HEK293 (cell line): ENCODE data around the gene STAT2.

ENCODE experiments used
- GFI1B ChIP-seq: fragments of 450-650 bp; formaldehyde crosslinking; IDR thresholded peaks from 2 replicates; pipeline ENCODE4 v1.5.1; 2016; ENCODE audit warnings: missing biosample characterization, missing genetic modification characterization
- KLF7 ChIP-seq: fragments of 450-650 bp; formaldehyde crosslinking; IDR thresholded peaks from 2 replicates; pipeline ENCODE4 v1.5.1; 2016; ENCODE audit warnings: missing biosample characterization, missing genetic modification characterization, borderline replicate concordance
- MZF1 ChIP-seq: fragments of 450-650 bp; formaldehyde crosslinking; IDR thresholded peaks from 2 replicates; pipeline ENCODE4 v1.5.1; 2017; ENCODE audit warnings: missing biosample characterization, missing genetic modification characterization, borderline replicate concordance
- PRDM1 ChIP-seq: fragments of 450-650 bp; formaldehyde crosslinking; IDR thresholded peaks from 2 replicates; pipeline ENCODE4; 2016; ENCODE audit warnings: missing biosample characterization, missing genetic modification characterization
- WT1 ChIP-seq: fragments of 450-650 bp; formaldehyde crosslinking; IDR thresholded peaks from 2 replicates; pipeline ENCODE4 v1.5.1; 2016; ENCODE audit warnings: missing biosample characterization, missing genetic modification characterization
- YY2 ChIP-seq: fragments of 450-650 bp; formaldehyde crosslinking; IDR thresholded peaks from 2 replicates; pipeline ENCODE4 v1.5.1; 2016; ENCODE audit warnings: missing biosample characterization, missing genetic modification characterization
- ZBTB21 ChIP-seq: fragments of 450-650 bp; formaldehyde crosslinking; IDR thresholded peaks from 2 replicates; pipeline ENCODE4 v1.5.1; 2017; ENCODE audit warnings: missing biosample characterization, missing genetic modification characterization
- ZEB2 ChIP-seq: fragments of 450-650 bp; formaldehyde crosslinking; IDR thresholded peaks from 2 replicates; pipeline ENCODE4 v1.5.1; 2016; ENCODE audit warnings: missing biosample characterization, missing genetic modification characterization
- ZFP37 ChIP-seq: fragments of 450-650 bp; formaldehyde crosslinking; IDR thresholded peaks from 2 replicates; pipeline ENCODE4 v1.5.1; 2016; ENCODE audit warnings: missing biosample characterization, missing genetic modification characterization
- ZNF146 ChIP-seq: fragments of 450-650 bp; formaldehyde crosslinking; IDR thresholded peaks from 2 replicates; pipeline ENCODE4 v1.5.1; 2016; ENCODE audit warnings: missing biosample characterization, missing genetic modification characterization
- ZNF202 ChIP-seq: fragments of 450-650 bp; formaldehyde crosslinking; IDR thresholded peaks from 2 replicates; pipeline ENCODE4 v1.5.1; 2016; ENCODE audit warnings: missing biosample characterization, missing genetic modification characterization, borderline replicate concordance
- ZNF211 ChIP-seq: fragments of 450-650 bp; formaldehyde crosslinking; IDR thresholded peaks from 2 replicates; pipeline ENCODE4 v1.5.1; 2016; ENCODE audit warnings: low read depth, missing biosample characterization, missing genetic modification characterization
- ZNF350 ChIP-seq: fragments of 450-650 bp; formaldehyde crosslinking; IDR thresholded peaks from 2 replicates; pipeline ENCODE4 v1.5.0; 2017; ENCODE audit warnings: missing biosample characterization, mild to moderate bottlenecking, missing genetic modification characterization
- ZNF391 ChIP-seq: fragments of 450-650 bp; formaldehyde crosslinking; IDR thresholded peaks from 2 replicates; pipeline ENCODE4 v1.5.1; 2016; ENCODE audit warnings: low read depth, missing biosample characterization, missing genetic modification characterization, borderline replicate concordance
- ZNF404 ChIP-seq: fragments of 450-650 bp; formaldehyde crosslinking; IDR thresholded peaks from 2 replicates; pipeline ENCODE4 v1.5.1; 2017; ENCODE audit warnings: missing biosample characterization, missing genetic modification characterization
- ZNF529 ChIP-seq: fragments of 450-650 bp; formaldehyde crosslinking; IDR thresholded peaks from 2 replicates; pipeline ENCODE4 v1.5.1; 2017; ENCODE audit warnings: missing genetic modification characterization, missing biosample characterization; ENCODE audit not compliant: insufficient replicate concordance
- ZNF560 ChIP-seq: fragments of 450-650 bp; formaldehyde crosslinking; IDR thresholded peaks from 2 replicates; pipeline ENCODE4 v1.5.1; 2017; ENCODE audit warnings: missing biosample characterization, missing genetic modification characterization, borderline replicate concordance
- ZNF610 ChIP-seq: fragments of 450-650 bp; formaldehyde crosslinking; IDR thresholded peaks from 2 replicates; pipeline ENCODE4 v1.5.1; 2016; ENCODE audit warnings: missing biosample characterization, missing genetic modification characterization, borderline replicate concordance
- ZNF670 ChIP-seq: fragments of 450-650 bp; formaldehyde crosslinking; IDR thresholded peaks from 2 replicates; pipeline ENCODE4 v1.5.1; 2016; ENCODE audit warnings: missing biosample characterization, missing genetic modification characterization, low read depth
- ZNF701 ChIP-seq: fragments of 450-650 bp; formaldehyde crosslinking; IDR thresholded peaks from 2 replicates; pipeline ENCODE4 v1.5.1; 2016; ENCODE audit warnings: missing biosample characterization, missing genetic modification characterization
- ZNF707 ChIP-seq: fragments of 450-650 bp; formaldehyde crosslinking; IDR thresholded peaks from 2 replicates; pipeline ENCODE4 v1.5.1; 2016; ENCODE audit warnings: missing biosample characterization, missing genetic modification characterization
- ZNF830 ChIP-seq: fragments of 450-650 bp; IDR thresholded peaks from 2 replicates; pipeline ENCODE4 v1.5.0; 2018; ENCODE audit warnings: missing biosample characterization, missing genetic modification characterization, low read depth, mild to moderate bottlenecking, moderate library complexity
- ZSCAN23 ChIP-seq: fragments of 450-650 bp; formaldehyde crosslinking; IDR thresholded peaks from 2 replicates; pipeline ENCODE4 v1.5.1; 2016; ENCODE audit warnings: missing biosample characterization, missing genetic modification characterization
- TF ChIP-seq, protein P1 (sequence below): fragments of 450-650 bp; formaldehyde crosslinking; IDR thresholded peaks from 2 replicates; pipeline ENCODE4 v1.5.1; 2016; ENCODE audit warnings: missing biosample characterization, missing genetic modification characterization
- TF ChIP-seq, protein P2 (sequence below): fragments of 450-650 bp; formaldehyde crosslinking; IDR thresholded peaks from 2 replicates; pipeline ENCODE4 v1.5.0; 2017; ENCODE audit warnings: missing biosample characterization, missing genetic modification characterization, borderline replicate concordance
- TF ChIP-seq, protein P3 (sequence below): fragments of 450-650 bp; formaldehyde crosslinking; IDR thresholded peaks from 2 replicates; pipeline ENCODE4 v1.5.1; 2016; ENCODE audit warnings: missing biosample characterization, missing genetic modification characterization
- TF ChIP-seq, protein P4 (sequence below): fragments of 450-650 bp; formaldehyde crosslinking; IDR thresholded peaks from 2 replicates; pipeline ENCODE4 v1.5.1; 2016; ENCODE audit warnings: missing biosample characterization, missing genetic modification characterization
- TF ChIP-seq, protein P5 (sequence below): fragments of 450-650 bp; formaldehyde crosslinking; IDR thresholded peaks from 2 replicates; pipeline ENCODE4 v1.5.1; 2016; ENCODE audit warnings: missing biosample characterization, missing genetic modification characterization

STAT2 gene

DNA sequence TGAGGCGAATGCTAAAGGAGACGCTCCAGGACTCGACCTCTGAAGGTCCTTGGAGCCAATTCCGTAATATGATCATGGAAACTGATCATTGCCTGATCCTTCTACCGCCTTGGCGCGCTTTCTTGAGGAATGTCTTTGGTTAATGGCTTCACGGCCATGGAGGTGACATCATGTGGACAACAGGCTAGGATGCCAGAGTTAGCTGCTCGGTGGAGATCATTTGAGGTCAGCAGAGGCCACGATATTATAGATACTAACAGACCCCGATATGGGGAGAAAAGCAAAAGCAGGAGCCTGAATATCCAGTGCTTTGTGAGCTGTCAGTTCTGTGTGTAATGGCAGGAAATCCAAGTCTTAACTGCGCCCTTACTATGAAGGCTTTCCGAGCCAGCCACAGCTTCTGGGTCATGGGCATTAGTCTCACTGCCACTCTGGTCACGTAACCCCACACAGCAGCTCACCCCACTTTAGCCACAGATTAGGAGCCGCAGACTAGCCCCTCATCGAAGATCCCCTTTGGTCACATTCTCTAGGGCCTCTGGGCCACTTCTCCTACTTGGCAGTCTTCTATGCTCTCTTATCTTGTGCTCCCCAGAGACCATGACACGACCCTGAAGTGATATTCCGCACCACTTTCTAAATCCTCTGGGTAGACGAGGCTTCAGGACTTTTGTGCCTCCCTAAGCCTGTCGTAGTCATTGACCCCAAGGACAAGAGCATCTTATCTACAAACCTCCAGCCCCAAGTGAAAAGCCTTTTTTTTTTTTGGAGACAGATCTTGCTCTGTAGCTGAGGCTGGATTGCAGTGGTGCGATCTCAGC lies 59.1 kb downstream of the STAT2 start (continued):
- TF ChIP-seq, protein P1, sequence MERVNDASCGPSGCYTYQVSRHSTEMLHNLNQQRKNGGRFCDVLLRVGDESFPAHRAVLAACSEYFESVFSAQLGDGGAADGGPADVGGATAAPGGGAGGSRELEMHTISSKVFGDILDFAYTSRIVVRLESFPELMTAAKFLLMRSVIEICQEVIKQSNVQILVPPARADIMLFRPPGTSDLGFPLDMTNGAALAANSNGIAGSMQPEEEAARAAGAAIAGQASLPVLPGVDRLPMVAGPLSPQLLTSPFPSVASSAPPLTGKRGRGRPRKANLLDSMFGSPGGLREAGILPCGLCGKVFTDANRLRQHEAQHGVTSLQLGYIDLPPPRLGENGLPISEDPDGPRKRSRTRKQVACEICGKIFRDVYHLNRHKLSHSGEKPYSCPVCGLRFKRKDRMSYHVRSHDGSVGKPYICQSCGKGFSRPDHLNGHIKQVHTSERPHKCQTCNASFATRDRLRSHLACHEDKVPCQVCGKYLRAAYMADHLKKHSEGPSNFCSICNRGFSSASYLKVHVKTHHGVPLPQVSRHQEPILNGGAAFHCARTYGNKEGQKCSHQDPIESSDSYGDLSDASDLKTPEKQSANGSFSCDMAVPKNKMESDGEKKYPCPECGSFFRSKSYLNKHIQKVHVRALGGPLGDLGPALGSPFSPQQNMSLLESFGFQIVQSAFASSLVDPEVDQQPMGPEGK, result no peak
- no peak for TF ChIP-seq PRDM1 (tag by site-specific recombination)
- TF ChIP-seq ZNF202 (tag by site-specific recombination), result no peak
- no peak for TF ChIP-seq GFI1B (tag by site-specific recombination)
- TF ChIP-seq ZNF146 (tag by site-specific recombination), result no peak
- no peak for TF ChIP-seq WT1 (tag by site-specific recombination)
- TF ChIP-seq ZNF404 (tag by site-specific recombination), result no peak
- TF ChIP-seq YY2 (tag by site-specific recombination), result peak; percentile 67; the same call in 1 of the 2 replicates
- TF ChIP-seq ZNF670 (tag by site-specific recombination), result no peak
- TF ChIP-seq KLF7, result no peak
- TF ChIP-seq, protein P2, sequence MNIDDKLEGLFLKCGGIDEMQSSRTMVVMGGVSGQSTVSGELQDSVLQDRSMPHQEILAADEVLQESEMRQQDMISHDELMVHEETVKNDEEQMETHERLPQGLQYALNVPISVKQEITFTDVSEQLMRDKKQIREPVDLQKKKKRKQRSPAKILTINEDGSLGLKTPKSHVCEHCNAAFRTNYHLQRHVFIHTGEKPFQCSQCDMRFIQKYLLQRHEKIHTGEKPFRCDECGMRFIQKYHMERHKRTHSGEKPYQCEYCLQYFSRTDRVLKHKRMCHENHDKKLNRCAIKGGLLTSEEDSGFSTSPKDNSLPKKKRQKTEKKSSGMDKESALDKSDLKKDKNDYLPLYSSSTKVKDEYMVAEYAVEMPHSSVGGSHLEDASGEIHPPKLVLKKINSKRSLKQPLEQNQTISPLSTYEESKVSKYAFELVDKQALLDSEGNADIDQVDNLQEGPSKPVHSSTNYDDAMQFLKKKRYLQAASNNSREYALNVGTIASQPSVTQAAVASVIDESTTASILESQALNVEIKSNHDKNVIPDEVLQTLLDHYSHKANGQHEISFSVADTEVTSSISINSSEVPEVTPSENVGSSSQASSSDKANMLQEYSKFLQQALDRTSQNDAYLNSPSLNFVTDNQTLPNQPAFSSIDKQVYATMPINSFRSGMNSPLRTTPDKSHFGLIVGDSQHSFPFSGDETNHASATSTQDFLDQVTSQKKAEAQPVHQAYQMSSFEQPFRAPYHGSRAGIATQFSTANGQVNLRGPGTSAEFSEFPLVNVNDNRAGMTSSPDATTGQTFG (tag by site-specific recombination), result no peak
- no peak for TF ChIP-seq ZNF830 (tag by site-specific recombination)
- no peak for TF ChIP-seq ZNF701
- TF ChIP-seq, protein P3, sequence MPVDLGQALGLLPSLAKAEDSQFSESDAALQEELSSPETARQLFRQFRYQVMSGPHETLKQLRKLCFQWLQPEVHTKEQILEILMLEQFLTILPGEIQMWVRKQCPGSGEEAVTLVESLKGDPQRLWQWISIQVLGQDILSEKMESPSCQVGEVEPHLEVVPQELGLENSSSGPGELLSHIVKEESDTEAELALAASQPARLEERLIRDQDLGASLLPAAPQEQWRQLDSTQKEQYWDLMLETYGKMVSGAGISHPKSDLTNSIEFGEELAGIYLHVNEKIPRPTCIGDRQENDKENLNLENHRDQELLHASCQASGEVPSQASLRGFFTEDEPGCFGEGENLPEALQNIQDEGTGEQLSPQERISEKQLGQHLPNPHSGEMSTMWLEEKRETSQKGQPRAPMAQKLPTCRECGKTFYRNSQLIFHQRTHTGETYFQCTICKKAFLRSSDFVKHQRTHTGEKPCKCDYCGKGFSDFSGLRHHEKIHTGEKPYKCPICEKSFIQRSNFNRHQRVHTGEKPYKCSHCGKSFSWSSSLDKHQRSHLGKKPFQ (tag by site-specific recombination), result no peak
- TF ChIP-seq ZNF391, result peak; percentile 43; the same call in 1 of the 2 replicates
- TF ChIP-seq ZNF211 (tag by site-specific recombination), result no peak
- TF ChIP-seq ZNF350 (tag by site-specific recombination), result no peak
- no peak for TF ChIP-seq ZNF560 (tag by site-specific recombination)
- TF ChIP-seq, protein P4, sequence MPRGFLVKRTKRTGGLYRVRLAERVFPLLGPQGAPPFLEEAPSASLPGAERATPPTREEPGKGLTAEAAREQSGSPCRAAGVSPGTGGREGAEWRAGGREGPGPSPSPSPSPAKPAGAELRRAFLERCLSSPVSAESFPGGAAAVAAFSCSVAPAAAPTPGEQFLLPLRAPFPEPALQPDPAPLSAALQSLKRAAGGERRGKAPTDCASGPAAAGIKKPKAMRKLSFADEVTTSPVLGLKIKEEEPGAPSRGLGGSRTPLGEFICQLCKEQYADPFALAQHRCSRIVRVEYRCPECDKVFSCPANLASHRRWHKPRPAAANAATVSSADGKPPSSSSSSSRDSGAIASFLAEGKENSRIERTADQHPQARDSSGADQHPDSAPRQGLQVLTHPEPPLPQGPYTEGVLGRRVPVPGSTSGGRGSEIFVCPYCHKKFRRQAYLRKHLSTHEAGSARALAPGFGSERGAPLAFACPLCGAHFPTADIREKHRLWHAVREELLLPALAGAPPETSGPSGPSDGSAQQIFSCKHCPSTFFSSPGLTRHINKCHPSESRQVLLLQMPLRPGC, result peak; percentile 70
- no peak for TF ChIP-seq ZNF529
- no peak for TF ChIP-seq ZEB2 (tag by site-specific recombination)
- TF ChIP-seq ZNF707 (tag by site-specific recombination), result no peak
- peak; percentile 48; the same call in 1 of the 2 replicates for TF ChIP-seq ZBTB21 (tag by site-specific recombination)
- TF ChIP-seq MZF1 (tag by site-specific recombination), result no peak
- TF ChIP-seq, protein P5, sequence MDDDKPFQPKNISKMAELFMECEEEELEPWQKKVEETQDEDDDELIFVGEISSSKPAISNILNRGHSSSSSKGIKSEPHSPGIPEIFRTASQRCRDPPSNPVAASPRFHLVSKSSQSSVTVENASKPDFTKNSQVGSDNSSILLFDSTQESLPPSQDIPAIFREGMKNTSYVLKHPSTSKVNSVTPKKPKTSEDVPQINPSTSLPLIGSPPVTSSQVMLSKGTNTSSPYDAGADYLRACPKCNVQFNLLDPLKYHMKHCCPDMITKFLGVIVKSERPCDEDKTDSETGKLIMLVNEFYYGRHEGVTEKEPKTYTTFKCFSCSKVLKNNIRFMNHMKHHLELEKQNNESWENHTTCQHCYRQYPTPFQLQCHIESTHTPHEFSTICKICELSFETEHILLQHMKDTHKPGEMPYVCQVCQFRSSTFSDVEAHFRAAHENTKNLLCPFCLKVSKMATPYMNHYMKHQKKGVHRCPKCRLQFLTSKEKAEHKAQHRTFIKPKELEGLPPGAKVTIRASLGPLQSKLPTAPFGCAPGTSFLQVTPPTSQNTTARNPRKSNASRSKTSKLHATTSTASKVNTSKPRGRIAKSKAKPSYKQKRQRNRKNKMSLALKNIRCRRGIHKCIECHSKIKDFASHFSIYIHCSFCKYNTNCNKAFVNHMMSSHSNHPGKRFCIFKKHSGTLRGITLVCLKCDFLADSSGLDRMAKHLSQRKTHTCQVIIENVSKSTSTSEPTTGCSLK (tag by site-specific recombination), result no peak
- no peak for TF ChIP-seq ZFP37 (tag by site-specific recombination)
- TF ChIP-seq ZNF610 (tag by site-specific recombination), result no peak
- no peak for TF ChIP-seq ZSCAN23 (tag by site-specific recombination)
